ENCODE measurements around the gene MGMT. TPM values are rescaled to one million over a fixed set of nuclear protein-coding genes. Genes with fewer than 3 reads are reported as not detected.

The MGMT gene
- total RNA-seq, 1 experiment from 2014 or later: 11.5 TPM

- ATAC-seq (no peak), DNase-seq (ENCODE audit: low read depth, low spot score) (no peak)
- H3K9ac ChIP-seq (ENCODE audit: low read length): no peak overlapping the region
- no peaks in the 10 kb centered on the region for H4K20me1 ChIP-seq (ENCODE audit: insufficient read depth)
- H3K27me3 ChIP-seq (ENCODE audit: insufficient read depth, low read length): no peaks in the 10 kb centered on the region
- no peak overlapping the region for H3K4me3 ChIP-seq (replicated peaks in 1 of 2; ENCODE audit: low read depth in 1 of 2, low read length in 2 of 2)
- no peaks in the 10 kb centered on the region for H3K79me2 ChIP-seq (ENCODE audit: insufficient read depth, low read length)
- no peak overlapping the region for H3K4me2 ChIP-seq (ENCODE audit: low read length)
- ChIA-PET CTCF (no interaction called here), RAD21 (ENCODE audit: low non-redundant PET in 1 of 2, low total read pairs in 2 of 2, uncharacterized antibody in 2 of 2, unreplicated experiment in 2 of 2) (no interaction called here), POLR2A (no interaction called here)
- TF ChIP-seq TCF7L2 (IDR thresholded peaks at IDR 0.05; ENCODE audit: borderline replicate concordance, extremely low read depth, insufficient read depth, insufficient read length) (no peak), SRF (IDR thresholded peaks at IDR 0.05; ENCODE audit: low read depth) (no peak), EZH2 (IDR thresholded peaks at IDR 0.05) (no peak), MAX (IDR thresholded peaks at IDR 0.05) (no peak), ZFX (IDR thresholded peaks at IDR 0.05) (no peak), ZNF274 (IDR thresholded peaks at IDR 0.05; ENCODE audit: low read depth, low read length) (no peak), EGR1 (IDR thresholded peaks at IDR 0.05; ENCODE audit: low read depth) (no peak), SIN3A (IDR thresholded peaks at IDR 0.05; ENCODE audit: low read depth) (no peak), JUND (IDR thresholded peaks at IDR 0.05) (no peak), CTCF (IDR thresholded peaks at IDR 0.05 in 2 of 3, conservative IDR thresholded peaks at IDR 0.05 in 1 of 3; ENCODE audit: borderline replicate concordance in 1 of 3, insufficient read depth in 1 of 3, low read depth in 2 of 3, low read length in 2 of 3) (no peak), SP1 (IDR thresholded peaks at IDR 0.05; ENCODE audit: low read depth) (no peak)
- H3K36me3 ChIP-seq (ENCODE audit: control insufficient read depth in 1 of 2, insufficient read depth in 2 of 2, low read length in 2 of 2): no peaks in the 10 kb centered on the region
- intact Hi-C loops (cut with micrococcal nuclease): no loop called here
- H3K9me2 ChIP-seq (ENCODE audit: insufficient read depth): no peaks in the 10 kb centered on the region
- no peak overlapping the region for H2AFZ ChIP-seq (ENCODE audit: low read depth, low read length, poor library complexity, severe bottlenecking)
- no peak overlapping the region for H3K27ac ChIP-seq (ENCODE audit: low read depth, low read length)
- no peaks in the 10 kb centered on the region for H3K4me1 ChIP-seq (ENCODE audit: control insufficient read depth in 1 of 2, insufficient read depth in 2 of 2, low read length in 2 of 2)
- BruUV-seq (replicated peaks): no TSS peak
- no peaks in the 10 kb centered on the region for H3K9me3 ChIP-seq (ENCODE audit: control insufficient read depth in 1 of 2, insufficient read depth in 1 of 2, low read depth in 1 of 2, low read length in 2 of 2)
Observed at GRCh38 chr10:129673292-129673691, 206.3 kb downstream of the MGMT start.
